HG03378 (cell line): ENCODE data around the gene DYNLT3.
A peak's percentile ranks its signal among the peaks of the same experiment; 100 is the strongest.

ENCODE experiments used
- ATAC-seq: cut with Tn5 transposase; IDR thresholded peaks from one replicate; pipeline ENCODE4 v1.9.1; 2021; ENCODE audit warnings: mild to moderate bottlenecking, moderate library complexity; ENCODE audit not compliant: unreplicated experiment

The DYNLT3 gene

DNA sequence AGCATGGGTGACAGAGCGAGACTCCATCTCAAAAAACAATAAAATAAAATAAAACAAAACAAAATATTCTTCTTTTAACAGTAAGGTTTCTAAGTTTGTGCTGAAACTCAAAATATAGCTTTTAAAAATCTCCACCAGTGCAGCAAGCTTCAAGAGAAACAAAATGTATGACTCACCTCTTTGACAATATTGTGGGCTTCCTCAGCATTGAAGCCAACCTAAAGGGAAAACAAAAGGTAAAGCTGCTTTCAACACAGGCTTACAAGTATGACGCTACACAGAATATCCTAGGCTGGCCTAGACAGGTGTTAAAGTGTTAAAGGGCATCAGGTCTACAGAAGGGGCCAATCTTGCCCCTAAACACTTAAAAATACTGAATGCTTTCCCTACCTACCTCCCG is 1.2 kb downstream of the DYNLT3 start:
- no peak for ATAC-seq

DNA sequence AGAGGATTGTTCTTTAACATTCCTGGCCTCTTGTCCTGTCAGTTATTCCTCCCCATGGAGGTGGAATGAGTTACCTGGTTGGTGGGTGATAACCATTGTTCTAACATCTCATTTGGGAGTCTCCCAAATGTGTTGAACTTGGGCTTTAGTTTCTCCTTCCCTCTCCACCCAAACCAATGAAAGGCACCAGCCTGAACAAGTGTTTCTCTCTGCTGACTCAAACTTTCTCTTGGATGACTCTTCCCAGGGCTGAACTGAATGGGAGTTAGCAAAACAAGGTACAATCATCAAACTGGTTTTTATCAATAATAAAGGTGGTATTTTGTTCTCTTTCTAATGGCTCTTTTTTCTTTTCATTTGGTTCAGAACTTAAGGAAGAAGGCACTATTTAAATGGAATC is 2.7 kb downstream of the DYNLT3 start:
- no peak for ATAC-seq

DNA sequence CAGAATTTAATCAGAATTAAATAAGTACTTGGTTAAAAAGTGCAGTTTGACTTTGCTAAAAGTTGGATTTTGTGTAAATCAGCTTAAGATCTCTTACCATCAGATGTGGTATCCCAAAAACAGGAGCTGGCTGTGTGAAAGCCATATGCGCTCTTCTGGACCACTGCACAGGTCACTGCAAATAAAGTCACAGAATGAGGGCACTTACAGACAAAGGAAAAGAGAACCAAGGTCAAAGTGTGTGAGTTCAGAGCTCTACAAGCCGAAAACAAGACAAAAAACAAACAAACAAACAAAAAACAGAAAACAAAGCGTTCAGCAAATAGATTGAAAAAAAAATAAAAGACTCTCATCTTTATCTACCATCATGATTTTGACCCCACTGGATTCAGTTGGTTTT is 6.4 kb downstream of the DYNLT3 start:
- ATAC-seq: no peak

DNA sequence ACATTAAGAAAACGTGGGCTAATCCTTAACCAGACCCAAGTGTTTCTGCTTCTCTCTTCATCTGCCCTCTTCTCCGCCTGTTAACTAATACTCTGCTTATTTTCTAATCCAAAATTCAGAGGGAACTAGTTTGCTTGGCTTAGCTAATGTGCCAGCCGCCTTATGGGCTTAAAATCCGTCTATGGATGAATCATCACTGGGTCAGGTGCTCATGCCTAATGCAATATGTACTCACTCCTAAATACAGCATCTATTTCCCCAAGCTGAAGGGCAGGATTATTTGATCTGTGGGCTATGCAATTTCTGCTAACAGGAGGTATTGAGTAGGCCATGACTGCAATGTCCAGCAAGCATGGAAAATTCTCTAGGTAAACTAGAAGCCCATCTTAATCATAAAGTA is 12.4 kb downstream of the DYNLT3 start:
- ATAC-seq: no peak

DNA sequence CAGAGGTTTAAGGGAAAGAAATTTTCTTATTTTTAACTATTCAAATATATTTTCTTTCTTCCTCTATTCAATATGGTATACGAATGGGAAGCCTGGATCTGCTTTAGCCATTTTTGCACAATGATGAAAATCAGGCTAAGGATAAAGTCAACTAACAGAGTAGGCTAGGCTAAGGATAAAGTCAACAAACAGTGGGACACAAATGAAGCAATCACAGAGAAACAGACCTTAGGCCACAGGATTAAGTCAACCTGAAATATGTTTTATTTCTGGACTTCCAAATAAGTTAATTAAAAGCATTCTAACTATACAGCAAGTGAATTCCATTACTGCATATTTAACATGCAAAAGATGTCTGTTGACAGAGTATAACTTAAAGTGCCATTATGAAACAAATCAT is 17.0 kb downstream of the DYNLT3 start:
- ATAC-seq: no peak

DNA sequence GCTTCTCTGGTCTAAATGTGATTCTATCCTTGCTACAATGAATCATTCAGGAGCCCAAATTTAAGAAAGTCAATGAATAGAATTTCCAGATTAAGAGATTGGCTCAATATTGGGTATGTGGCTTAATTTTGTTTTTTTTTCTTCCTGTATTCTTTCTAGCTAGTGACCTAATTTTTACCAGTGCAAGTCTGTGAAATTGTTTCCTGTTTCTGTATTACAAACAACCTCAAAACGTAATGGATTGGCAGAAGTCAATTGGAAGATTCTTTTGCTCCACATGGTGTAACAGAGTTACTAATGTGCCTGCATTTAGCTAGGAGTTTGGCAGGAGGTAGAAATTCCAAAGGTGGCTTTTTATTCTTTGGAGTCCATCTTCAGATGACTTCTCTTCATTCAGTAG is 17.6 kb downstream of the DYNLT3 start:
- no peak for ATAC-seq

DNA sequence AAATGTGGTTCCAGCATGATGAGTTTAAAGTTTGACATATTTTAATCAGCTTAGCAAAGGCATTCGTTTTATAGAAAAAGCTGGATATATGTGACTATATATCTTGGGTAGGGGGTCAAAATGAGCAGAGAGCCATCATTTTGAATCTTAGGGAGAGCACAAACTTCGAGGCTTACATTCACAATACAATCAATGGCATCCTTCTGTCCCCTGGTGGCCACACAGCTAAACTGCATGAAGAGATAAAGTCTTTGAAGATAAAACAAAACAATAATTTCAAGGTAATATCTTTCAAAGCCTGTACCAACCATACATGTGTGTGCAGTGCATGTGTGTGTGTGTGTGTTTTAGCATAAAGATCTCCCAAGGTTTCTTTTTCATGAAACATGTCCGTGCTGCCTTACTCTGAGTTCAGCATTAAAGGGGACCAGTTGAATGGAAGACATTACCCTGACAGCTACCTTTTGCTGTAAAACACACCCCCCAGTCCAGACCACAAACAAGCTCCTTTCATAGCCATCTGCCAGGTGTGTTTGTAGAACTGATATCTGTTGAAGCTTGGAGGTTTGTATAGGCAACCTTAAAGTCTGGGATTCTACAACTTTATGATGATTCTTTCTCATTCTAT is 22.0 kb downstream of the DYNLT3 start:
- peak; percentile 79 for ATAC-seq

DNA sequence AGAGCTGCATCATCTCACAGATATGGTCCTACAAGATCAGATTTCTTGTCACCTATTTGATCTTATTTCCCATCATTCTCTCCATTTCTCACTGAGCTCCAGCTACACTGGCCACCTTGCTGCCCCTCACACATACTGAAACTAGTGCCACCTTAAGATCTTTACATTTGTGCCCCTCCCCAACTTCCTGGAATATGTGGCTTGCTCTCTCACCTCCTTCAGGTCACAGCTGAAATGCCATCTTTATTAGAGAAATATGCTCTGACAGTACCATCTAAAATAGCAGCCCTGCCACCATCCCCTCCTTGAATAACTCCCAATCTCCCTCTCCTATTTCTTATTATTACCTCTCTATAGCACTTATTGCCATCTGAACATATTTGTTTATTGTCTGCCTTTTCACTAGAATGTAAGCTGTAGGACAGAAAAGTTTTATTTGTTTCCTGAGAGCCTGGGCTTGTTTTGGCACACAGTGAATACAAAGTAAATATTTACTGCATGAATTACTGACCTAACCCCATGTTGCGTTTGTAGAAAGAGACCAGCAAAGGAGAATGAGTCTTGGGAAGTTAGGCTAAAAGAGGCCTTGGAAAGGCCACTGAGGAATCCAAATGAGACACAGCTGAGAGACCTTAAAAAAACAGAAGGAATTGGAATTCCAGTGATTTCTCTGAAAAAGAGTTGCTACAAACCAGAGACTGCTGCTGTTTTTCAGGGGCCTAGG is 22.7 kb downstream of the DYNLT3 start:
- no peak for ATAC-seq

DNA sequence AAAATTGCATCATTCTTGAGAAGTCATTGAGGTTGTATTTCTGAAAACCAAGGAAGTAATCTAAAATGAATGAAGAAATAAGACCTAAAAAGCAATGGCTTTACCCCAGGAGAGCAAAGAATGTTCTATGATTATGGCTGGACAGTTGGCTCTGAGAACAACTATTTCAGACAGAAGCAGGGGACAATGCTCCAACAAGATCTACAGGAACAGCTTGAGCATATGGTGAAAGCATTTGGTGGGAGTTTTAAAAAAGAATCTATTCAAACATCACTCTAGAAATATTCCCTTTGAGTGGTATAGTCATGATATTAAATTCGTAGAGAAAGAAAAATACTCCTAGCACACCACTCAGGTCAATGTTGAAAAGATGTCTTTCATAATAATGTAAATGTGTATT is 26.7 kb downstream of the DYNLT3 start:
- no peak for ATAC-seq

DNA sequence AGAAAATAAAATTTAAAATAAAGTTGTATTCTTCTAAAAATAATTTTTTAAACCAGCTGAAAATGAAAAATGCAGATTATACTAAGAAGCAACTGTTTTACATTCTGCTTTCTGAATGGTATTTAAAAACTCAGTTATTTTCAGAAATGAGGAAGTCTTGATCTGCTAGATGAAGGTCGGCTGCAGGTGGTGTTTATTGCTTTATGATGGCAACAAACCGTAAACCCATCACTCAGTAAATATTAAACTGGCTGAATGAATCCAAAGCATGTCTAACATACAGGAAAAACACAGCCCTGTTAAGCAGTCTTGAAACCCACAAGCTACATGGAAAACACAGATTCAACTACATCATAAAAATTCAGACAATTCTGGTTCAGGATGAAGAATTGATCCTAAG is 29.3 kb downstream of the DYNLT3 start:
- no peak for ATAC-seq

DNA sequence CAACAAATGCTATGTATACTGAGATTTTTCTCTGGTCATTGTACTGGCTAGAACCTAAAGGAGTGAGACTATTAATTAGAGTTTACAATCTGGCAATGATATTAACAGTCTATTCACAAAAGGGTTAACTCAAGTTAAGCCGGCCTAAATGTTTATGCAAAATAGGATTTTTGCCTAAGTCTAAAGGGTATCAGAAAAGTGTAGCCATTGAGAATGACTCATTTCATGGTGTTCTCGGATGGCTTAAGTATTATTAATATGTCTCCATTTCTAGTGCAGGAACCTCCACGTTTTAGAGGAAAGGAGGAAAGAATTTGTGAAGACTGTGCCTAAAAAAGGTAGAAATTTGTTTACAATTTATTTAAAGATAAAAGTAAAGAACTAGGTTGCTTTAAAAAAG is 29.8 kb downstream of the DYNLT3 start:
- ATAC-seq: no peak

DNA sequence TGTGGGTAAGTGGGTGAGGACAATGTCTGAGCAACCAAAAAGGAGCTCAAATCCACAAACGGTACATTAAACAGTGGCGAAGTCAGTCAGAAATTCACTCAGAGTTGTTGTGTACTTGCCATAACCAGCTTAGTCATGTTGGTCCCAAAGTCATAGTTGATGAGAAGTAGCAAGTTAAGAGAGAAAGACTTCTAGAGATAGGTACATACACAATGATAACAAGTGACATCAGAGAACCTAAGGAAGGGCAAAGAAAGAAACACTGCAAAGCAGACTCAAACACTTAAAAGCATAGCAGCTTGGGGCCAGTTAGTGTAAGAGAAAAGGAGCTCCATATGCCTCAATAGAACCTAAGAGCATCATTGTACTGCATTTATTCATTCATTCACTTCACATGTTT is 30.2 kb downstream of the DYNLT3 start:
- peak; percentile 19 for ATAC-seq

DNA sequence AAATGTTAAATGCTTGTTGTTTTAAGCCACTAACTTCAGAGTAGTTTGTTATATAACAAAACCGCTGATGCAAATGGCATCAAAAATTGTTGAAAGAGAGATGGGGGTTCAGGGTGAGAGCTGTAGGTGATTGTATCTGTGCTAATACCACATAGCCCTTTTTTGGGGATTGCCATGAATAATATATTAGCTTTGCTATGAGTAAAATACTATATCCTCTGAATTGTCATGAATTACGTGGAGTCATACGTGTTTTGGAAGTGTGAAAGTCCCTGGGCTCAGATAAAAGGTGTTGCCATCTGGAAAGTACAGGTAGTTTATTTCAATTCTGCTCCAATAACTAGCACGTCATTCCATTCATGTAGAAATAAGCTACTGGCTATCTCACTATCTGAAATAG is 30.6 kb downstream of the DYNLT3 start:
- ATAC-seq: peak; percentile 24

DNA sequence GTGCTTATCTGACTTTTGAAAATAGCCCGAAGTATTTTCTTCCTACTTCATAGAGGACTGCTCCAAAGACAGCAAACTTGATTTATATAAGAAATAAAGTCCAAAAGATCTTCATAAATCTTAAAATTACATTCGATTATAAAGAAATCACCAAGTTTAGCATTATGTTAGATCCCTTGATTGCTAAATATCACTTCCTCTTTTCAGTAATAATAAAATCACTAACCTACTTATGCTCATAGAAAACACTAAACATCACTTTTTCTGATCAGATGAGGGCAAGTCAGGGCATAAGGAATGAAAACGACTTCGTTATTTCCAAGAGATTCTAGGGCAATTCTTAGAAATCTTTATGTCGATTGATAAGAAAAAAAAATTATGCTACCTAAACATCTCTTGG is 32.0 kb downstream of the DYNLT3 start:
- no peak for ATAC-seq

DNA sequence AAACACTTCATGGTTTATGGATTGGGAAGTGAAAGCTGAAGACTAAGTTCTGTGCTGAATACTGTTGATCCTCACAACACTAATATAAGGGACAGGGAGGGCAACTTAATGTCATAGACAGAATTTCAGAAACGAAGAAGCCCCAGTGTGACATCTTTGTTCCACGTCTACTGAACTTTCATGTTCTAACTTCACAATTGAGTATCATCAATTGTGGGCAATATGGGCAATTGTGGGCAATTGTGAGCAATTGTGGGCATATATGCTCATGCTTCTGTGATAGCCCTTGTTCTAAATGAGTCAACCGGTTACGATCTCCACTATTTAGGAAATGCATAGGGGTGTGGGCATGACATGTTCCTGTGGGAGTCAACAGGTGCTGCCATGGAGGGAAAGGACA is 33.8 kb downstream of the DYNLT3 start:
- no peak for ATAC-seq

DNA sequence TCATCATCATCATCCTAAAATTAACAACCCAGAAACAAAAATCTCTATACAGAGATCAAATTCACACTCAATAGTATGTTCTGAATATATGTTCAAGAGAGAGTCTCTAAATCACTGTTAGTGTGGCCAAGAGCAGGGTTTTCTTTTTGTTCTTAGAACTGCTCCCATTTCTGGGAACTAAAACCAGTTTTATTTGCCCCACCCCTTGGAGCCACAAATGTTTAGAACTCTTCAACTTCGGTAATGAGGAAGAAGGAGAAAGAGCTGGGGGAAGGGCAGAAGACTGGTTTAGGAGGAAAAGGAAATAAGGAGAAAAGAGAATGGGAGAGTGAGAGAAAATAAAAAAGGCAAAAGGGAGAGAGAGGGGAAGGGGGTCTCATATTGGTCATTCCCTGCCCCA is 35.3 kb downstream of the DYNLT3 start:
- no peak for ATAC-seq

DNA sequence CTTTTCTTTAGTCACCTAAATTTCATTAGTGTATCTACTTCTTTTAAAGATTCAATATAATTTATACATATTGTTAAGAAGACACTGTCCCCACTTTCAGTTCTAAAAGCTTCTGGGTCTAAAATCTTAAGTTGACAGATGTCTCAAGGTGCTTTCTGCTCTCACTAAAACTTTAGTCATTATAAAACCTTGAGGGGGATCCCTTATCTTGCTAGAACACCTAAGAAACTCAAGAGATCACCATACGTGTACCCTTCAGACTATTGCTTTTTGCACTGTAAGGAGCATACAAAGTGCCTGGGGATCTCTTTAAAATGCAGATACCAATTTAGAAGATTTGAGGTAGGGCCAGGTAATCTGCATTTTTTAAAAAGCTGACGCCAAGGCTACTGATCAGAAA is 37.4 kb downstream of the DYNLT3 start:
- no peak for ATAC-seq

DNA sequence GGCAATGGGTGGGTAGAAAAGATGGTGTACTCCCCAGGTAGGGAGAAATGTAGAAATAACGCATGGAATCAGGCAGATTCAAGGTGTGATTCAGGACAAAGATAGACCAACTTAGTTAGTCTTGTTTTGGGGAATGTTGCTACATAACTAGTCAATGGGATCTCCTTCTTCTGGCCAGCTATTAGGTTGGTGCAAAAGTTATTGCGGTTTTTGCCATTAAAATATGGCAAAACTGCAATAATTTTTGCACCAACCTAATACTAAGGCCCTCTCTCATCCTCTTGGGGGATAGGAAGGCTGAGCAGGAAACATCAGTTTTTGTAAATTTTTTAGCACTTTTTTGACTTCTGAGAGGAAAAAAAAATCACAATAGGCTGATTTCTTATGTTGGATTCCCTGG is 44.3 kb downstream of the DYNLT3 start:
- ATAC-seq: no peak

DNA sequence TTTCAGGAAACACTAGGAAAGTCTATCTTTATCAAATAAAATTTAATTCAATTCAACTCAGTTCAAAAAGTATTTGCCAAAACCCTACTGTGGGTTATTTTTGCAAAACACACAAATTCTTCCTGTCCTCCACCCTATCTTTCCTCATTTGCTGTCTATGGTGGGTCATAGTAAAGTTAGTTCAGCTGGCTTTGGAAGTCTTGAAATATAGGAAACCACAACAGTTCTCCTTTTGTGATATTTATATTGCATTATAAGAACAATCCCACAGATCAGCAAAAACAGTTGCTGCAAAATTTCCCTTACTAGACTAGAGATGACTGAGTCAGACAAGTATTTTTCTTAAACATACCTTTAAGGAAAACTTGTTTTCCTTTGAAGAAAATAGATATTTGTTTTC is 45.3 kb downstream of the DYNLT3 start:
- ATAC-seq: no peak

DNA sequence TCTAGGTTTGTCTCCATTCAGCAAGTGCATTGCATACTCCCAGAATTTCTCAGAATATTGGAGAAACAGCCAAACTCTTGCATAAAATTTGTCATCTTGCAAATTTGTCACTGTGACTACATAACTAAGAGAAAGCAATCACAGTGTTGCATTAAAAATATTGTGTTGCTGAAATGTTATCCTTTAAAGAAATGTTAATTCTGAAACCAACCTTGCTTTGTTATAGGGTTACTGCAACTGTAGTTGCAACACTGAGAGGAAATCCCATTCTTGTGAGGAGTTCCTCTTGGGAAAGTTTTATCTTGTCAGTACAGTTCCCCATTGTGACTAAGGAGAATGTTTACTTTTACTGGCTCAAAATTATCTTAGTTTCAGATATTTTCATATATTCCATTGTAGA is 46.7 kb downstream of the DYNLT3 start:
- ATAC-seq: no peak

DNA sequence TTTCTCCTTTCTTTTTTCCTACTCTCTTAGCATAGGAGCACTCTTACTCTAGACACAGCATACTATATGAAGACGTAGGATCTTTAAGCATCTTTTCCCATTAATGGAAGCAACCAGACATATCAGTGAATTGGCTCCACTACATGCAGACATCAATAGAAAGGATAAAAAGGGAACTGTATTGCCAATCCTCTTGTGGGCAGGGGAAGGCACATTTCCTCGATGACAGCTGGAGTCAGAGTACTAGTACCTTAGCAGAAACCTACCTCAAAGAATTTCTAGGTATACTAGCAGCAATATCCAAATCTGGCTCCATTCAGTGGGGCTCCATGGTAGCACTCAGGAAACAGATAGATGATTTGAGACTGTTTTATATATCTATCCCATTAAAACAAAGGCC is 47.4 kb downstream of the DYNLT3 start:
- no peak for ATAC-seq

DNA sequence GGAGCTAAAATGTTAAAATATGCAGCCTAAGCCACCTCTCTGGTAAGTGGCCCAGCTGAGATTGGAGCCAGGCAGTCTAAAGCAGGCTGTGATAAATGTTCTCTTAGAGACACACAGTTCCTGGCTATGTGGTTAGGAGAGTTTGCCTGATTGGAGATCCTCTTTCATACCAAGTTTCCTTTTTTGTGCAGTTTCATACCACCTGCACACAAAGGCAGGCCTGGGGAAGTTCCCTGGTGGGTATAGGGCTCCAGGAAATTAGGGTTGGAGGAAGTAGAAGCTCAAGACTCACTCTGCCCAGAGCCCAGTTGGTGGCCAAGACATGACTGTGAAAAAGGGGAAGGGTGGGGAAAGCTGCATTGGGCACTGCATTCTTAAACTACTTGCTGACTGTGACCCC is 50.6 kb downstream of the DYNLT3 start:
- ATAC-seq: peak; percentile 86

DNA sequence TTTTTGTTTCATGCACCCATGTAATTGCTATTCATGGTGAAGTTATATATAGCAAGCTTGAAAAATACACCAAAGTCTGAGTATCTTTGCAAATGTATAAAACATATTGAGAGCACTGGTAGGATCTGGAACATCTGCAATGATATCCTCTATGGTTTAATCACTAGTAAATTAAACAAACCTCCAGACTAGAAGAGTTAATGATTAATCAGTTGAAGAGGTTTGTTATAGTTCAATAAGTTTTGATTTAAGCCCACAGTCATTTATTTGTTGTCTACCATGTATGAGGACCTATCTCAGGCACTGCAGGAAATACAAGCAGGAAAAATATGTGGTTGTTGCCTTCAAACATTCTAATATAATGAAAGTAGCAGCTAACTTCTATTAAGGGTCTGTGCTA is 51.1 kb downstream of the DYNLT3 start:
- ATAC-seq: no peak
